HG03135 (cell line): ENCODE measurements around the gene ARRDC1.

Experiments
- ATAC-seq: cut with Tn5 transposase; IDR thresholded peaks from one replicate; pipeline ENCODE4 v1.9.1; 2021; ENCODE audit warnings: mild to moderate bottlenecking, moderate library complexity; ENCODE audit not compliant: unreplicated experiment

The ARRDC1 gene

GRCh38 chr9:137632230-137633161 lies 27.0 kb downstream of the ARRDC1 start:
- ATAC-seq, result no peak

DNA sequence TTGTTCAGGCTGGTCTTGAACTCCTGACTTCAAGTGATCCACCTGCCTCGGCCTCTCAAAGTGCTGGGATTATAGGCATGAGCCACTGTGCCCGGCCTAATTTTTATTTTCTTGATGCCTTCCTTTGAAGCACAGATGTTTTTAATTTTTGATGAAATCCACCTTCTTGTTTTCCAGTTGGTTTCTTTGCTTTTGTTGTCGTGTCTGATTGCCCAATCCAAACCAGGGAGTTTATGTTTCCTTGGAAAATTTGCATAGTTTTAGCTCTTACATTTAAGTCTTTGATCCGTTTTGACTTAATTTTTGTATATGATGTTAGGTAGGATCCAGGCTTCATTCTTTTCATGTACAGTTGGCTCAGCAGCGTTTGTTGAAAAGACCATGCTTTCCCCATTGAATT lies 28.5 kb downstream of the ARRDC1 start:
- no peak for ATAC-seq

GRCh38 chr9:137638680-137639079 lies 33.2 kb downstream of the ARRDC1 start:
- ATAC-seq, result no peak

DNA sequence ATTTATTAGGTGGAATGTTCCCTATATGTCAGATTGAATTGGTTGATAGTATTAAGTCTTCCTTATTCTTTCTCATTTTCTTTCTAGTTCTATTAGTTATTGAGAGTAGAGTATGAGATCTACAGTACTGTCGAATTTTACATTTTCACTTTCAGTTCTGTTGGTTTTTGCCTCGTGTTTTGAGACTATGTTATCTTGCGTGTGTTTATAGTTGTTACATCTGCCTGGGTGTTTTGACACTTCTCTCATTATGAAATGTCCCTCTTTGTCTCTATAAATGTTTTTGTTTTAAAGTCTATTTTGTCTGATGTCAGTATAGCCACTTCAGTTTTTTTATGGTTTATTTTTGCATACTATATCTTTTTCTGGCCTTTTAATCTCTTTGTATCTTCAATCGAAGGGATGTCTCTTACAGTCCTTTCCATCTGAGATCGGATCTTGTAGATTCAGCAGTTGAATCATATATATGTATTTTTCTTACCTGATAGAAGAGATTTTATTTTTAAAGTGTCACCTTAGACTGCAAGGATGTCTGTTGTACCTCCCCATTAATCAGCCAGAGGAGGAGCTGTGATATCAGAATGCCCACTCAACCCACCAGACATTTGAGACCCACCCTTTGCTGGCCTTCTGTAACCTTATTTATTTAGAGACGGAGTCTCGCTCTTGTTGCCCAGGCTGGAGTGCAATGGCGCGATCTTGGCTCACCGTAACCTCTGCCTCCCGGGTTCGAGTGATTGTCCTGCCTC lies 34.0 kb downstream of the ARRDC1 start:
- no peak for ATAC-seq

DNA sequence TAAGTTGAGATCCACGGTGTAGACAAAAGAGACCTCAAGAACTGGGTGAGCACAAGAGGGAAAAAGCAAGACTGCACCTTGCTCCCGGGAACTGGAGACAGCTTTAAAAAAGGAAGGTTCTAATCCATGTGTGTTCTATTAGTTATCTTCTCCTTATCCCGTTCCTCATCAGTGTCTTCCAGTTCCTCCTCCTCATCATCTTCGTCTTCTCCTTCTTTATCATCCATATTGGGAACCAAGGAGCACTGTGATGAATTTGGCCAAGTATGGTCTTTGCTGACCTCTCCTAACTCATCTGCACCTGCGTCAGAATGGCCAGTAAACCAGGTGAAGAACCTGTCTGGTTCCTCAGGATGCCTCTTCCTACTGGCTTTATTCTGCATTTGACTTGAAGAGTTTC lies 35.4 kb downstream of the ARRDC1 start:
- no peak for ATAC-seq

- no peak for ATAC-seq
These were observed 36.7 kb downstream of the ARRDC1 start for GRCh38 chr9:137642118-137642601.

- no peak for ATAC-seq
These were observed 37.4 kb downstream of the ARRDC1 start for GRCh38 chr9:137642892-137643291.

DNA sequence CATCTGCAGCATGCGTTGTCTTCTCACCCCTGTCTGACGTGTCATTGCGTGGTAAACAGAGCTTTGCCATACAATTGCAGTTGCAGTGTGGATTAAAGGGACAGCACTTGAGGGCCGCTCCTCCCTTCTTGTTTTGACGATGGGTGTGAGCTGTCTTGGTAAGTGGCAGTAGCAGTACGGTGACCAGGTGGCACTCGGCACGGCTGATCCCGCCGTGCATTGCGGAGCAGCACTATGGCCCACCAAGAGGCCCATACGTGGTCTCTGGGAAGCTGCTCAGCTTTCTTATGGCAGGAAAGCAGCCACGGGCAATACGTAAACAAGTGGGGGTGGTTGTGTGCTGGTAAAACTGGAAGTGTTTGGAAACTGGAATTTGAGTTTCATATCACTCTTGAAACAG lies 38.4 kb downstream of the ARRDC1 start:
- no peak for ATAC-seq

GRCh38 chr9:137645211-137645610 lies 39.7 kb downstream of the ARRDC1 start:
- ATAC-seq, result no peak

- no peak for ATAC-seq
These were observed 40.9 kb downstream of the ARRDC1 start for GRCh38 chr9:137646341-137646740.

DNA sequence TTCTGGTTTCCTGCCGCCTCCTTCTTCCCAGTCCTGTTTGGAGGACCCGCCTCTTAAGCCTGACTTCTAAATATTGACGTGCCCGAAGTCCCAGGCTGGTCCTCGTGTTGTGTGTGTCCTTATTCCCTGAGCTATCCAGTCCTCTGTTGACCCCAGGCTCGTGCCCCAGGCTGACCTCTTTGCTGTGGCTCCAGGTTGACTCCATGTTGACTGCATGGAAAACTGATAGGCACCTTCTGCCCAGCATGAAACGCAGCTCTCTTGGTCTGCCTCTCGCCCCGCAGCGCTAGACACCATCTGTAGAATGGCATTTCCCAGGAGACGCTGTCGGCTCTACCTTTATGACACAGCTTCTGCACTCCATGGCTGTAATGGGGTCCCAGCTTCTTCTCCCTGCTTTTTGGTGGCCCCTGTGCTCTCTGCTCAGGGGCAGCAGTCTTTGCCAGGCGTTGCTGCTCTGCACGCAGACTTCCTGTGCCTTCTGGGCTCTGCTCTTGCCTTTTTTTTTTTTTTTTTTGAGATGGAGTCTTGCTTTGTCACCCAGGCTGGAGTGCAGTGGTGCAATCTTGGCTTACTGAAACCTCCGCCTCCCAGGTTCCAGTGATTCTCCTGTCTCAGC lies 41.7 kb downstream of the ARRDC1 start:
- no peak for ATAC-seq

DNA sequence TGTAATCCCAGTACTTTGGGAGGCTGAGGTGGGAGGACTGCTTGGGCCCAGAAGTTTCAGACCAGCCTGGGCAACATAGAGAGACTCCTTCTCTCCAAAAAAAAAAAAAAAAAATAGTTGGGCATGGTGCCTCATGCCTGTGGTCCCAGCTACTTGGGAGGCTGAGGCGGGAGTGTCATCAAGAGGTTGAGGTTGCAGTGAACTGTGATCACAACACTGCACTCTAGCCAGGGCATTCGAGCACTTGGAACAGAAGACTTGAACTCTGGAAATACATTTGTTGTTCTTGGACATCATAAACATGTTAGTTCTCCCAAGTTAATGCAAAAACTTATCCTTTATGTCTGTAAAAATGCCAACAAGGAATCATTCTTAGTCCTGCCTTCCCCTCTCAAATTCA lies 42.9 kb downstream of the ARRDC1 start:
- no peak for ATAC-seq

GRCh38 chr9:137649553-137649952 lies 44.1 kb downstream of the ARRDC1 start:
- ATAC-seq, result no peak

DNA sequence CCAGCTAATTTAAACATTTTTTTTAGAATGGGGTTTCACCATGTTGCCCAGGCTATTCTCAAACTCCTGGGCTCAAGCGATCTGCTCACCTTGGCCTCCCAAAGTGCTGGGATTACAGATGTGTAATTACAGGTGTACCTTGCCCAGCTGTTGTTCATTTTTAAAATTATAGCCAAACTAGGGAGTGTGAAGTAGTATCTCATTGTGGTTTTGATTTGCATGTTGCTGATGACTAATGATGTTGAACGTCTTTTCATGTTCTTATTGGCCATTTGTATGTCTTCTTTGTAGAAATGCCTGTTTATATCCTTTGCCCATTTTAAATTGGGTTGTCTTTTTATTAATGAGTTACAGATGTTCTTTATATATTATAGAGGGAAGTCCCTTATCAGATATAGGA lies 44.8 kb downstream of the ARRDC1 start:
- ATAC-seq, result no peak

DNA sequence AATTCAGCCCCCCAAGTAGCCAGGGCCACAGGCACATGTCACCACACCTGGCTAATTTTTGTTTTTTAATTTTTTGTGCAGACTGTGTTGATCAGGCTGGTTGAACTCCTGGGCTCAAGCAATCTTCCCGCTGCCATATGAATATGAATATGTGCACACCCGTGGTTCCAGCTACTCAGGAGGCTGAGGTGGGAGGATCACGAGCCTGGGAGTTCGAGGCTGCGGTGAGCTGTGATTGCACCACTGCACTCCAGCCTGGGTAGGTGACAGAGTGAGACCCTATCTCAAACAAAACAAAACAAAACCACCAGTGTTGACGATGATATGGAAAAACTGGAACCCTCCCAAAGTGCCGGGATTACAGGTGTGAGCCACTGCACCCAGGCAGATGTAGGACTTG lies 45.3 kb downstream of the ARRDC1 start:
- no peak for ATAC-seq

DNA sequence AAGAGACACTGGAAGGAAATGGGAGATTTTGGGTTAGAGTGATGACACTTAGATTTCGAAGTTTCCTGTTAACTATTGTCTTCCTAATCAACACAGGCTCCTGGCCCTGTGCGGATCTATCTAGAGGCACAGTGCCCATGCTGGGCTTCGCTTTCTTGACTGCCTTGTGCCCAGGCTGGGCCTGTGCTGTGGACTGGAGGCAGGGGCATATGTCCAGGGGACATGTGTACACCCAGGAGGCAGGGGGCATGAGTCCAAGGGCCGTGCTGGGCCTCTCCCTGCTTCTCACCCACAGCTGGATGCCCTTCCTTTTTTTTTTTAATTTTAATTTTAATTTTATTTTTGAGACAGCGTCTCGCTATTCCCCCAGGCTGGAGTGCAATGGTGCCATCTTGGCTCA lies 50.9 kb downstream of the ARRDC1 start:
- no peak for ATAC-seq

GRCh38 chr9:137657606-137658005 lies 52.1 kb downstream of the ARRDC1 start:
- no peak for ATAC-seq

DNA sequence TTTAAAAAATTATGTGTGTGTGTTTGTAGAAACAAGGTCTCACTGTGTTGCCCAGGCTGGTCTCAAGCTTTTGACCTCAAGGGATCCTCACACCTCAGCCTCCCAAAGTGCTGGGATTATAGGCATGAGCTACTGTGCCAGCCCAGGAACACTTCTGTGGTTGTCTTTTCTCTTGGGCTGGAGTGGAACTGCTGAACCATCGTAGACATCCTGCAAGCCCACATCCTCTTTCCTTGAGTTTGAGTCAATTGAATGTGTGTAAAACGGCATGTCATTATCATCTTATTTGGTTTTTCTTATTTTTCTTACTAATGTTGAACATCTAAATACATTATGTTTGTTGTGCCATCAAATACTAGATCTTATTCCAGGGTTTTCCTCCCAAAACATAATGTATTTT lies 53.3 kb downstream of the ARRDC1 start:
- ATAC-seq, result no peak

GRCh38 chr9:137660144-137660543 lies 54.7 kb downstream of the ARRDC1 start:
- no peak for ATAC-seq

- ATAC-seq, result no peak
These were observed 58.1 kb downstream of the ARRDC1 start for GRCh38 chr9:137663584-137663983.

DNA sequence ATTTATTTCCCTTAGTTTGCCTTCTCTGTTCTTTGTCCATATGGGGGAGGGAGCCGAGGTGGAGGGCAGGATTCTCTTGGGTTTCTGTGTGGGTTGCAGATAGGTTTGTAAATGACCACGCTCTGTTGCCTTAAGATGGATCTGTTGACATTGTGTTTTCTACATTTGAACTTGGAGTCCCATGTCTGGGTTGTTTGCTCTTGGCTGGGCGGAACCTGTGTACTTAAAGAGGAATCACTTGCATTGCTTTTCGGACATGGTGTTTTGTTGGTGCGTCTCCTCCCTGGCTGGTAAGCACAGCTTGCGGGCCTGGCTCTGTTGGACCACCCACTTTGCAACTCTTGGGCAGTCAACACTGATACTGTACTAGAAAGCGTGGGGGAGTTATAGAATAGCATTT lies 59.2 kb downstream of the ARRDC1 start:
- no peak for ATAC-seq
